ENCODE results near the gene AKAP6.

AKAP6 gene

GRCh38 chr14:32491416-32492016, 162.4 kb downstream of the AKAP6 start:
- no peak for DNase-seq (ENCODE audit: low read depth)

- DNase-seq (ENCODE audit: low read depth): no peak
These were observed 163.4 kb downstream of the AKAP6 start for GRCh38 chr14:32492457-32492856.

GRCh38 chr14:32494609-32495434, 165.7 kb downstream of the AKAP6 start:
- no peak for DNase-seq (ENCODE audit: low read depth)

GRCh38 chr14:32495435-32495734, 166.3 kb downstream of the AKAP6 start:
- no peak for DNase-seq (ENCODE audit: low read depth)

- no peak for DNase-seq (ENCODE audit: low read depth)
These were observed 168.2 kb downstream of the AKAP6 start for GRCh38 chr14:32497248-32497647.

- no peak for DNase-seq (ENCODE audit: low read depth)
These were observed 178.2 kb downstream of the AKAP6 start for GRCh38 chr14:32507029-32507984.

- DNase-seq (ENCODE audit: low read depth): no peak
These were observed 179.2 kb downstream of the AKAP6 start for GRCh38 chr14:32508281-32508680.

- DNase-seq (ENCODE audit: low read depth): no peak
These were observed 180.6 kb downstream of the AKAP6 start for GRCh38 chr14:32509632-32510187.

- DNase-seq (ENCODE audit: low read depth): no peak
These were observed 181.7 kb downstream of the AKAP6 start for GRCh38 chr14:32510815-32511214.

GRCh38 chr14:32512348-32512747, 183.2 kb downstream of the AKAP6 start:
- no peak for DNase-seq (ENCODE audit: low read depth)

- DNase-seq (ENCODE audit: low read depth): no peak
These were observed 183.7 kb downstream of the AKAP6 start for GRCh38 chr14:32512813-32513212.

GRCh38 chr14:32513571-32514009, 184.5 kb downstream of the AKAP6 start:
- no peak for DNase-seq (ENCODE audit: low read depth)

- DNase-seq (ENCODE audit: low read depth): no peak
These were observed 185.1 kb downstream of the AKAP6 start for GRCh38 chr14:32514236-32514635.

- no peak for DNase-seq (ENCODE audit: low read depth)
These were observed 185.6 kb downstream of the AKAP6 start for GRCh38 chr14:32514681-32515080.

- no peak for DNase-seq (ENCODE audit: low read depth)
These were observed 195.7 kb downstream of the AKAP6 start for GRCh38 chr14:32524609-32525375.

GRCh38 chr14:32525591-32525990, 196.5 kb downstream of the AKAP6 start:
- no peak for DNase-seq (ENCODE audit: low read depth)

- DNase-seq (ENCODE audit: low read depth): no peak
These were observed 201.7 kb downstream of the AKAP6 start for GRCh38 chr14:32530800-32531199.

GRCh38 chr14:32531942-32532515, 202.9 kb downstream of the AKAP6 start:
- DNase-seq (ENCODE audit: low read depth): no peak

GRCh38 chr14:32534145-32534544, 205.0 kb downstream of the AKAP6 start:
- no peak for DNase-seq (ENCODE audit: low read depth)

GRCh38 chr14:32536175-32536574, 207.1 kb downstream of the AKAP6 start:
- DNase-seq (ENCODE audit: low read depth): no peak

- DNase-seq (ENCODE audit: low read depth): no peak
These were observed 208.1 kb downstream of the AKAP6 start for GRCh38 chr14:32537166-32537565.

Data from HS-5 (cell line).